ENCODE results near the gene SWT1. TPM values are rescaled to one million over a fixed set of nuclear protein-coding genes. Genes with fewer than 3 reads are reported as not detected.
"Not testable (repeated sequence)": the region's sequence is repeated elsewhere in the genome, so short reads cannot be mapped to it uniquely, and the experiment has no call there.

Gene SWT1
- total RNA-seq, 1 donor from 2014 or later = 4.4 TPM

DNA sequence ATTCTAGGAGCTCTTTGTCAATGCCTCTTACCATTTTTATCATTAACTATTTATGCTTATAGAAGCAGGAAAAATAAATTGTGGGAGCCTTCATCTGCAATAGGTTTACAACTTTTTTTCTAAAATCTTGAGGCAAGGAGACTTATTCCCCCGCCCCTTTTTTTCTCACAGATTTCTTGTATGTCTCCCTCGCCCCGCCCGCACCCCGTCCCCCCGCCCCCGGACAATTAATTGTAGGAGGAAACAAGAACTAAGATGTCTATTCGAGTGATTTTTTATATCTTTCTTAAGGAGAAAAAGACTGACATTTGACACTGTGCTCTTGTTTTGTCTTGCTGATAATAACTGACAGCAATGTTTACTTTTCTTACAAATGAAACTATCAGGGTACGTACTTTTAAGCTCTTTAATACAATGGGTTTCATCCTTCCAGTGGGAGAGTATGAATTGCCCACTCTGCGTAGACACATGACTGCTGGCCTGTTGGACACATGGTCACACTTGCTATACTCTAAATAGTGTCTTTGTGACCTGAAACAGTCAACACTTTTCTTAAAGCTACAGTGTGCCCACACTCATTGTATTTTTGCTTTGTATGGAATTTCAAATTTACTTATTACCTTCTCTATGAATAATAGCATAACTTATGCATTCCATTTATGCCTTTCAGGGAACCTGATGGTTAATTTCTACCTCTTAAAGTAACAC lies 161.6 kb downstream of the SWT1 start:
- DNase-seq (ENCODE audit: low spot score) = no peak

DNA sequence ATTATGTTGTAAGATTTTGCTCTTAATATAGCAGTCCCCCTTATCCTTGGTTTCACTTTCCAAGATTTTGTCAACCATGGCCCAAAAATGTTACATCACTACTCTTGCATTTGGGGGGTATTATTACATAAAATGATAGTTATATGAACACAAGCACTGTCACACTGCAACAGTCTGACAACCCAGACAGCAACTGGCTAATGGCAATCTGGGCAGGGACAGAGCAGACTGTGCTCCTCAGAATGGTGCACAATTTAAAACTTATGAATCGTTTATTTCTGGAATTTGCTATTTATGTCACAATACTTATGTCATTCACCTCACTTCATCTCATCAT lies 162.1 kb downstream of the SWT1 start:
- DNase-seq (ENCODE audit: low spot score) = no peak

GRCh38 chr1:185321104-185321503 lies 164.1 kb downstream of the SWT1 start:
- DNase-seq (ENCODE audit: low spot score) = not testable (repeated sequence)

DNA sequence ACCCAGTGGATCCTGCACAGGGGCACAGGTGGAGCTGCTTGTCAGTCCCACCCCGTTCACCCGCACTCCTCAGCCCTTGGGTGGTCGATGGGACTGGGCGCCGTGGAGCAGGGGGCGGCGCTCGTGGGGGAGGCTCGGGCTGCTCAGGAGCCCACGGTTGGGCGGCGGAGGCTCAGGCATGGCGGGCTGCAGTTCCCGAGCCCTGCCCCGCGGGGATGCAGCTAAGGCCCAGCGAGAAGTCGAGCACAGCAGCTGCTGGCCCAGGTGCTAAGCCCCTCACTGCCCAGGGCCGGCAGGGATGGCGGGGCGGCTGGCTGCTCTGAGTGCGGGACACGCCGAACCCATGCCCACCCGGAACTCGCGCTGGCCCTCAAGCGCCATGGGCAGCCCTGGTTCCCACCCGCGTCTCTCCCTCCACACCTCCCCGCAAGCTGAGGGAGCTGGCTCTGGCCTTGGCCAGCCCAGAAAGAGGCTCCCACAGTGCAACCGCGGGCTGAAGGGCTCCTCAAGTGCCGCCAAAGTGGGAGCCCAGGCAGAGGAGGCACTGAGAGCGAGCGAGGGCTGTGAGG lies 164.8 kb downstream of the SWT1 start:
- not testable (repeated sequence) for DNase-seq (ENCODE audit: low spot score)

DNA sequence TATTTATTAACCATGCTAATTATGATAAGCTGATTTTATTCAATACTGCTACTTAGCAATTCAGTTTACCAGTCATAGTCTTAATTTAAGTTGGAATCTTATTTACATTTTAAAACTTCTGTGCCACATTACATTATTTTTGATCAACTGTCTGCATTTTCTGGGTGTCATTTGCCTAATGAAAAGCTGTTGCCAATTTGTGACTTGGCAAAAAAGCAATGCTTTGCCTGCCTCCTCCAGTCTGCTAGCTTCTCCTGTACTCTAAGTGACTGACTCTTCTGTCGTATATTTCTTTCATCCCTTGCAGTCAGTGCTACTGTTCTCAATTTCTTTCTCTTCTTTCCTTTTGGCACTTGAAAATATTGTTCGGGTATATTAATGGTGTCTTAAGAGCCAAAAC lies 165.7 kb downstream of the SWT1 start:
- no peak for DNase-seq (ENCODE audit: low spot score)

GRCh38 chr1:185324118-185324517 lies 167.2 kb downstream of the SWT1 start:
- no peak for DNase-seq (ENCODE audit: low spot score)

DNA sequence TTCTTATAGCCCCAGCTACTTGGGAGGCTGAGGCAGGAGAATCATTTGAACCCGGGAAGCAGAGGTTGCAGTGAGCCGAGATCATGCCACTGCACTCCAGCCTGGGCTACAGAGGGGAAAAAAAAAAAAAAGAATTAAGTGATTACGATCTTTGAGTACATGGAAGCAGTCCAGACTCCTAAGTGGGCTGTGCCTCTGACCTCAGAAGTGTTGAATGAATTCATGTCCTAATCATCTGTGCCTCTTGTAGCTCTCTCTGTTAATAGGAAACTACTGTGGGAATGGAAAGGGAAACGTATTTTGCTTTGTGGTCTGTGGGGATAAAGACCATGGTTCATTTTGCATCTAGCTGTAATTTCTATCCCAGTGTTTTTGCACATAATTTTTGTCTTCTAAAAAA lies 168.4 kb downstream of the SWT1 start:
- no peak for DNase-seq (ENCODE audit: low spot score)

DNA sequence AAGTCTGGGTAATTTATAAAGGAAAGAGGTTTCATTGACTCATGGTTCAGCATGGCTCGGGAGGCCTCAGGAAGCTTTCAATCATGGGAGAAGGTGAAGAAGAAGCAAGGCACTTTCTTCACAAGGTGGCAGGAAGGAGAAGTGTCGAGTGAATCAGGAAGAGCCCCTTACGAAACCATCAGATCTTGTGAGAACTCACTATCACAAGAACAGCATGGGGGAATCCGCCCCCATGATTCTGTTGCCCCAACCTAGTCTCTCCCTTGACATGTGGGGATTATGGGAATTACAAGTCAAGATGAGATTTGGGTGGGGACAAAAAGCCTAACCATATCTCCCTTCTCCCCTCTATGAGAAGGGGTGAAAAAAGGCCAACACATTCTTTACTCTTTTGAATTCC lies 171.3 kb downstream of the SWT1 start:
- DNase-seq (ENCODE audit: low spot score) = no peak

- DNase-seq (ENCODE audit: low spot score) = no peak
Measured at GRCh38 chr1:185334182-185334581, 177.2 kb downstream of the SWT1 start.

GRCh38 chr1:185337246-185337645 lies 180.3 kb downstream of the SWT1 start:
- no peak for DNase-seq (ENCODE audit: low spot score)

DNA sequence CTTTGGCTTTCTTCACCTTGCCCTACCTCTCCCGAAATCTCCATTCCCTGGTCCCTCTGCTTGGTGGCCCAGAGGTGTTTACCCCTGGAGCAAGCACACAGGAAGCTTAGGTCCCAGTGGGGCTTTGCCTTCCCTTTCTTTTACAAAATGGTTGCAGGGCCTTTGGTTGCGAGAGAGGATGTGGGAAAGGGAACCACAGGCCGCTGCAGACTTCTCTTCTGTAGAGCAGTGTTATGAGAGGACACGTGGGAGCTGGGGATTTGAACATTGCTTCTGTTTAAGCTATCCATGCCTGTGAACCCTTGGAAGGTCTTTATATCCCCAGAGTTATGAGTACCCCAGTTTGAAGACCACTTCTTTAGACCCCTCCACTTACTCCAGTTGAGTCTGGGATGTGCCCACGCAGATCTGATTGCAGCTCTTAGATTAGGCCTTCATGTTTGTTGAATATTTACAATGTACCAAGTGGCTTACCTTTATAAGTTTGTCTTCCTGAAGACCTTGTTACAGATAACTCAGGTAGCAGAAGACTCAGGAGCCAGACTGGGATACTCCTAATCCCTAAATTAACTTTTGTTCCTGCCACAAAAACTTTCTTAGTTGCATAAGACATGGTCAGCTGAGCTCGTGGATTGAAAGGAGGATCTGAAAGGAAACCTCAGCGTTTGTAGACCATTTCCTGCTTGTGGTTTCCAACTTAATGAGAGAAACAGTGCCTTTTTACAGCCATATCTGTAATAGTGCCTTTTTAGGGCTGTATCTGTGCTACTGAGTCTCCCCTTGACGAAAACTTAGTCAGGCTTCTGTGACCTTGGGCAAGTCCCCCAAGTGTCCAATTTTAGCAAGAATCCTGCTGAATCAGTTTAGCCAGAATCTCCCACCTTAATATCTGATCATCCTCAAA lies 182.0 kb downstream of the SWT1 start:
- DNase-seq (ENCODE audit: low spot score) = no peak

GRCh38 chr1:185341196-185341781 lies 184.3 kb downstream of the SWT1 start:
- DNase-seq (ENCODE audit: low spot score) = no peak

Other genes starting within 250 kb of the SWT1 start
- gene NIBAN1, start 182.7 kb upstream of the SWT1 start, total RNA-seq = 25.9 TPM
- 22.8 TPM for gene RNF2, start 111.6 kb upstream of the SWT1 start, total RNA-seq
- 13.4 TPM for gene TRMT1L, start 214 bp upstream of the SWT1 start, total RNA-seq
- gene IVNS1ABP, start 160.1 kb downstream of the SWT1 start, total RNA-seq = 139 TPM

Data from mesenteric fat pad (tissue), 1 donor.